NCI-H1436 treated with DMSO at 0.1 percent for 48 hours (cell line): ENCODE results near the gene TNFSF8.

Experiments
- DNase-seq: peaks from one replicate; lab custom pipeline; 2025; lab: John Stamatoyannopoulos, UW

Gene TNFSF8

DNA sequence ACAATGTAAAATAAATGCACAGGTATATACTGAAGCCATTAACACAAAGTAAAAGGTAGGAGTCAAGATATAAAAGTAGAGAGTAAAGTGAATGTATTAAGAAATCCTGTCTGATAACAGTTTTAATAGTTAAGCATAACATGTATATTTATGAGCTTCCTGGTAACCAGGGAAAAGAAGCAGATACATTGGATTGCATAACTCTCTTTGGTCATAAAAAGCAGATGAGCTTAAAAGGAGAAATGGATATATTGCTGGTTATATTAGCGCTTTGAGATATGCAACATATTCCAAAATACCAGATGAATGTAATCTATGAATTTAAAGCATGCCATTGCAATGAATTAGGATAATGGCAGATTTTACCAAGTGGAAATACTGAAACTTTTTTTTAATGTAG, 6.2 kb upstream of the TNFSF8 start:
- DNase-seq = no peak

GRCh38 chr9:114935119-114935518, 4.7 kb upstream of the TNFSF8 start:
- DNase-seq = no peak

DNA sequence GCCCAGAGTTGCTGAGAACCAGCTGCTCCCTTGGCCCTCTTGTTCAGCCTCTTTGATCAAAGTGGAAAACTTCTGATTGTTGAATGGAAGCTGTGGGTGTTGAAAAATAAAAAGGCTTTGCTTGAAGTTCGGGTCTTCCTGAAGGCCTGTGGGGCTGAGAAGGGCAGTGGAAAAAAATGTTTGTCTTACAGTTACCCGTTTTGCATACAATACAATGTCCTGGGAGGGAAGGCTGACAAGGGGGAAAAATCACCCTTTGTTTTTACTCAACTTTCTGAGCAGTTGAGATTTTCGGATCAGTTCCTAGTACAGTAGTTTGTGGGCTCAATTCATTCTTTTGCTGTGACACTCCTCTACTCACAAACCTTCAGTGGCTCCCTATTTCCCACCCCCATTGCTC, 2.1 kb upstream of the TNFSF8 start:
- DNase-seq = no peak

DNA sequence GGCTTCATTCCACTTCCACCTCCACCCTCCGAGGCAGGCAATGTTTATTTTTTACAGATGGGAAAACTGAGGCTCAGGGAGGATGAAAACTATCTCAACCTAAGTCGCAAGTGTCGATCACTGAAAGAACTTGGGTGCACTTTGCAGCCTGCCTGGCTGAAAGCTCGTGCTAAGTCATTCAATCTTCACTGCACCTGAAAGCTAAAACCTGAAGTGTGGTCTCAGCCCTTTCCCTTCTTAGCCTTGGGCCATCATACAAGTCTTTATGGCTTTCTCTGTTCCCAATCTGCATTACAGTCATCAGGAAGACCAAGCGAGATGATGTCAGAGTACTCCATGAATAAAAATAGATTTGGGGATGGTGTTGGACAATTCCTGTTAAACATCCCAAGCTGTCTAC, 1.0 kb upstream of the TNFSF8 start:
- no peak for DNase-seq

DNA sequence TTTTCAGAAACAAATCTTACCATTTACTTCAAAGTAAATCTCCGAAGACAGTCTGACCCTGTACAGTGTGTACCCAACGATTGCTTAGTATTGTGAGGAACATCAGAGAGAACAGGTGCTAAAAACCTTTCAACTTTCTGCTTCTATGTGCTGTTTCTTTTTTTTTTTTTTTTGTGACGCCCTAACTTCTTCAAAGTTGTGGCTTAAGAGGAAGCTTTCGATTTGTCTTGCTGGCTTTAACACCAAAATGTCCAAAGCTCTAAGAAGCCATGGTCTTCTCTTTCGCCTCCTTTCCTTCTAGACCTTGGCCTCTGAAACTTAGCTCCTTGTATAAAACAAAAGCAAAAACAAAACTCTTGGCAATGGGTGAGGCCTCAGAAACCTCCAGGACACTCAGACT, 1.2 kb downstream of the TNFSF8 start:
- no peak for DNase-seq

GRCh38 chr9:114928671-114929070, 1.7 kb downstream of the TNFSF8 start:
- no peak for DNase-seq

DNA sequence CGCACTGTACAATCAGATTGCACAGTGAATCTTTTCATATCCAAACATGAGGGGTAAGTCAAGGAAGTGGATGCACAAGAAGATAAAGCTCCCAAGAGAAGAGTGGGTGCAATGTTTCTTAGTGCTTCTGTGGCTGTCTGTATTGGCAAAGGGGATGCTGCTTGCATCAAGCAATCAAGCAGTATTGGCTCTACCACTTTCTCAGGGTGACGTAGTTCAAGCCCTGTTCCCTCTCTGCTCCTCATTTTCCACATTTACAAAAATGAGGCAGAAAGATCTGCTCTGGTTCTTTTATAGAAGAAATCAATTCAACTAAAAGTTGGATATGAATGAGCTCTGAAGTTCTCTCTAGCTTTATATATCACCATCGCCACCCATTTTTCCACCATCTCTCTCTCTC, 2.3 kb downstream of the TNFSF8 start:
- DNase-seq = no peak

DNA sequence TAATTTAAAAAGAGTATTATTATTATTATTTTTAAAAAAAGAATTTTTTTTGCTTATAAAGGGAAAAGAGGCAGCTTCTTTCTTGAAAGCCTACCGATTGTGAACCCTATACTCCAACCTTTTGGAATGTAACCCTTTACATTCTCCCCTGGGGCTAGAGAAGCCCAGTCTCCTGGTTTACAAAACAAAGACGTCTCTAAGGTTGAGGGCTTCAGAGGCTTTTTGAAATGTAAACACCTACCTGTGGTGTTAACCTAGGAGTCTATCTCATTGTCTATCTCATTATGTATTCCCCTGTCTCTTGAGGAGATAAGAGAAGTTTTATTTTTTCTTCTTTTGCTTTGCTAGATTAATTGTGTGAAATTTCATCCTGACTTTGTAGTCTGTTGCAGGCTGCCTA, 4.7 kb downstream of the TNFSF8 start:
- no peak for DNase-seq

DNA sequence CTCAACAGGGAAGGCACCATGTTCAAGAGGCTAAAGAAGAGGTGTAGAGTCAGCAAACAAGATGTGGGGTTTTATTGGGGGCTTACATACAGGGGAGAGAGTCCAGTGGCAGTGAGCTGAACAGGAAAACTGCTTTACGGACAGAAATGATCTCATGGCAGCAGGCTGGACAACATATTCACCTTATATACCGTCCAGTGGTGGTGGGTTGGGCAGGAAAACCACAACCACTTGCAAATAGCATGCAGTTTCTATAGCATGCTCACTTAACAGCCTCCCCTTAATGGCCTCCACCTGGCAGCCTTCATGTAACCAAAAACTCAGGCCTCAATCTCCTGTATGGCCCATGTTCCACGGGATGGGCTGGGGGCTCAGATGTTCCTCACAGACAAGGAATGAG, 5.4 kb downstream of the TNFSF8 start:
- DNase-seq = no peak

GRCh38 chr9:114924327-114924726, 6.1 kb downstream of the TNFSF8 start:
- no peak for DNase-seq

GRCh38 chr9:114923918-114924317, 6.5 kb downstream of the TNFSF8 start:
- DNase-seq = no peak

GRCh38 chr9:114921171-114921570, 9.2 kb downstream of the TNFSF8 start:
- DNase-seq = no peak

DNA sequence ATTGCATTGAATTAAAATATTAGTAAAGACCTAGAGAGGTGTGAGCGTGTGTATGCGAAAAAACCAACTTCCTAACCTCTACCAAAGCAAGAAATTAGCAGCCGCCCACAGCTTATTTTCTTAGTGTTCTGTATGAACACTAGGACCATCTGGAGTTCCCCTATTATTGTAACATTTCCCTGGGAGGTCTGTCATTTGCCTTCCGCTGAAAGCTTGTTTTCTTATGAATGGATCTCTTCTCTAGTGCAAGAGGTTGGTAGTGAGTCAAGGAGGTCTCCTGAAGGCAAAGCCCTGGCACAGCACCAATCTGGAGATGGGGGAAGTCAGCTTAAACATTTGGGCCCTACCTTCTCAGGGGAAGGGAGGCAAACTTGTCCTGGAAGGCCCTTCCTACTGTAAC, 10.8 kb downstream of the TNFSF8 start:
- DNase-seq = no peak

DNA sequence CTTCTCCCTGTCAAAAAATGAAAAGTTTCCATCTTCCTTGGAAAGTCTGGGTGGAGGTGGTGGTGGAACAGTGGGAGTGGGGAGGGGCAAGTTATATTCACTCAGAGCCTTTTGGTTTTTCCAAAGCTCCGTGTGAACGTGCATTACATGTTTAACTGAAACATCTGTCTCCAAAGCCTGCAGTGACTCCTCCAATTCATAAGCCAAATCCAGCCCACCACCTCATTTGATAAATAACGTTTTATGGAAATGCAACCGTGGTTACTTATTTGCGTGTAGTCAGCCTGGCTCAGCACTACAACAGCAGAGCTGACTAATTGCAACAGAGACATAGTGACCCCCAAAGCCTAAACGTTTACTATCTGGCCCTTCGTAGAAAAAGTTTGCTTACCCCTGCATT, 13.9 kb downstream of the TNFSF8 start:
- no peak for DNase-seq

DNA sequence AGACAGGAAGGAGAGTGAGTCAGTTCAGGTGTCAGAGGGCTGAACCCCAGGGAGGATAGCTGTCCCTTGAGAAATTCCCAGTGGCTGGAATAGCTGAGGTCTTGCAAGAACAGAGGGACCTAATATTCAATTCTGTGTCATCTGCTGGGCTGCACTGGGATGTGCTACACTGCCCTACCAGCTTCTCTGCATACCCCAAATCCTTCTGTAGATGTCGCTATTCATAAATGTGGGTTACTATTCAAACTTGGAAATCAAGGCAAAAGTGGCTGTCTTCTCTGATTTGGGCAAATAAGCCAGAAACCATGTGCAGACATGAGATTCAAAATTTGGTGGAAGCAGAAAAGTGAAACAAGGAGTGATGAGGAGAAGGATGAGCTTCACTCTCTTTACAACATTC, 16.3 kb downstream of the TNFSF8 start:
- no peak for DNase-seq

GRCh38 chr9:114913656-114914055, 16.7 kb downstream of the TNFSF8 start:
- DNase-seq = no peak

GRCh38 chr9:114913217-114913616, 17.2 kb downstream of the TNFSF8 start:
- no peak for DNase-seq

- no peak for DNase-seq
Measured at GRCh38 chr9:114911167-114911821, 19.1 kb downstream of the TNFSF8 start.

DNA sequence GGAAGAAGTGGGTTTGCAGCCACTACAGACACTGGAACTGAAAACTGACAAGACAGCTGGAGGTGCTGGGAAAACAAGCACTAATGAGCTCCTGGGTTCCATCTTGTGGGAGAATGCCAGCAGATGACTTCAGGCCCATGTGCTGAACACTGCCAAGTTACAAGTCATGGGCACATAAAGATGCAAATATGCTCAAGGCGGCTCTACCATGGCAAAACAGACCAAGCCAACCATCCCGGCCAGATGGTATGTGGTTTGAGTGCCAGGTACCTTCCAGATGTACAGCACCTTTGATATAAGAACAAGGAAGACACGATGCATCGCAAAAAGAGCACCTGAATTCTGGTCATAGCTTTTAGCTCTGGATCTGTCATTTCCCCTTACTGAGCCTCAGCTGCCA, 19.9 kb downstream of the TNFSF8 start:
- DNase-seq = no peak

- no peak for DNase-seq
Measured at GRCh38 chr9:114909661-114910060, 20.7 kb downstream of the TNFSF8 start.

GRCh38 chr9:114908805-114909448, 21.5 kb downstream of the TNFSF8 start:
- no peak for DNase-seq

- DNase-seq = no peak
Measured at GRCh38 chr9:114908104-114908622, 22.2 kb downstream of the TNFSF8 start.

DNA sequence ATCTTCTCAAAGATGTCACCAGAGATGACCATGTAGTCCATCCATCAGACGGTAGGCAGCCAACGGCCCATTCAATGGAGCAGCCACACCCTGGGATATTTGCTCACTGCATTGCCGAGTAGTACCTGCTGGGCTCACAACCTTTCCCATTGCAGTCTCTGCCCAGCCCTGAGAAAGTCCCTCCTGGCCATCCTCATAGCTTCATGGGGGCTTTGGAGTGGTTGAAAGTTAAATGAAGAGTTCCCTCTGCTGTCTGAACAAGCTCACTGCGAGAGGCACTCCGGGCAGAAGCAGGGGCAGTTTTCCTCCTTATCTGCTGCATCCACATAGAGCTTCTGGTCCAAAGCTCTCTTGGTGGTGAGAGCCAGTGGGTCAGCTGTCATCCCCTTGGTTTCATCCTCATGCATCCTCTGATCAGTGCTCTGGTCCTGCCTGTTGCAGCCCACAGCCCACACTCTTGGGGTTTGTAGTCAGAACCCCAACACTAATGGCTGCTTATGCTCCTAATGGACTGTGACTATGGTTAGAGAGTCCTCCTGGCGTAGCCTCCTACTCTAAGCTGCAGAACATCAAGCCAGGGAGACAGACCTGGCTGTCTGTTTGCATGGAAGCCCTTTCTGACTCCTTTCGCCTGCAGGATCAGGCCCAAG, 23.3 kb downstream of the TNFSF8 start:
- no peak for DNase-seq
